ENCODE results near the gene NECTIN1.

Gene NECTIN1

GRCh38 chr11:119594639-119595249, 134.3 kb downstream of the NECTIN1 start:
- in situ Hi-C loops (cut with HindIII; ENCODE audit: low sequenced_read_pairs) = no loop called here

DNA sequence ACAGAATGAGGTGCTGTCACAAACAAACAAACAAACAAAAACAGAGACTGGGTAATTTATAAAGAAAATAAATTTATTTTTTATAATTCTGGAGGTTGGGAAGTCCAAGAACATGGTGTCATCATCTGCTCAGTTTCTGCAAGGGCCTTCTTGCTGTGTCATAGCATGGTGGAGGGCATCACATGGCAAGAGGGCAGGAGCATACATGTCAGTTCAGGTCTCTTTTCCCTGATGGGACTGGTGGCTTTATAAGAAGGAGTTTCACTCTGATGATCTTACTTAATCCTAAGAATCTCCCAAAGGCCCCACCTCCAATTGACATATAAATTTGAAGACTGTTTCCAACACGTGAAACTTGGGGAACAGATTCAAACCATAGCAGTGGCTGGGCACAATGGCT, 135.7 kb downstream of the NECTIN1 start:
- in situ Hi-C loops (cut with HindIII; ENCODE audit: low sequenced_read_pairs) = no loop called here

DNA sequence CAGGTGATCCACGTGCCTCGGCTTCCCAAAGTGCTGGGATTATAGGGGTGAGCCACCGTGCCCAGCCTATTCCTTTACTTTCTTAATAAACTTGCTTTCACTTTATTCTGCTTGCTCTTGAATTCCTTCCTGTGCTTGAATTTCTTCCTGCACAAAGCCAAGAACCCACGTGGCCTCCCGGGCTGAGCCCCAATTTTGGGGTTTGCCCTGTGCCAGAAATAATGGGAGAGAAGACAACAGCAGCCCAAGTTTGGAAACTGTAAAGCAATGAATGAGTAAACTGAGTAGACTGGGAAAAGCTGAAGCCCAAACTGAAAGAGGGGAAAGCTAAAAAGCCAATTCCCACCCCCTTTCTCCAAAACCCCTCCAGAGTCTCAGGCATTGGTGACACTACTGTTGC, 136.4 kb downstream of the NECTIN1 start:
- in situ Hi-C loops (cut with HindIII; ENCODE audit: low sequenced_read_pairs) = no loop called here

DNA sequence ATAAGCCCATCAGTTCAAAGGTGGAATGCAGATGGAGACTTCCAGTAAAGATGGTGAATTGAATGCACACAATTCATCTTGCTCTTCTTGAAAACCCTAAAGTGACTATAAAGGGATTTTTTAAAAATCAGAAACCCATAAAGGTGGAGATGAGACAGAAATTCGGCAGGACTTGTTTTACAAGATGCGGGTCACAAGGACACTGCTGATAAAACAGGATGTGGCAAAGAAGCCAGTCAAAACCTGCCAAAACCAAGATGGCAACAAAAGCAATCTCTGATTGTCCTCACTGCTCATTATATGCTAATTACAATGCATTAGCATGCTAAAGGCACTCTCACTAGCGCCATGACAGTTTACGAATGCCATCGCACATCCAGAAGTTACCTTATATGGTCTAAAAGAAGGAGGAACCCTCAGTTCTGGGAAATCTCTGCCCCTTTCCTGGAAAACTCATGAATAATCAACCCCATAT, 137.1 kb downstream of the NECTIN1 start:
- in situ Hi-C loops (cut with HindIII; ENCODE audit: low sequenced_read_pairs) = no loop called here

DNA sequence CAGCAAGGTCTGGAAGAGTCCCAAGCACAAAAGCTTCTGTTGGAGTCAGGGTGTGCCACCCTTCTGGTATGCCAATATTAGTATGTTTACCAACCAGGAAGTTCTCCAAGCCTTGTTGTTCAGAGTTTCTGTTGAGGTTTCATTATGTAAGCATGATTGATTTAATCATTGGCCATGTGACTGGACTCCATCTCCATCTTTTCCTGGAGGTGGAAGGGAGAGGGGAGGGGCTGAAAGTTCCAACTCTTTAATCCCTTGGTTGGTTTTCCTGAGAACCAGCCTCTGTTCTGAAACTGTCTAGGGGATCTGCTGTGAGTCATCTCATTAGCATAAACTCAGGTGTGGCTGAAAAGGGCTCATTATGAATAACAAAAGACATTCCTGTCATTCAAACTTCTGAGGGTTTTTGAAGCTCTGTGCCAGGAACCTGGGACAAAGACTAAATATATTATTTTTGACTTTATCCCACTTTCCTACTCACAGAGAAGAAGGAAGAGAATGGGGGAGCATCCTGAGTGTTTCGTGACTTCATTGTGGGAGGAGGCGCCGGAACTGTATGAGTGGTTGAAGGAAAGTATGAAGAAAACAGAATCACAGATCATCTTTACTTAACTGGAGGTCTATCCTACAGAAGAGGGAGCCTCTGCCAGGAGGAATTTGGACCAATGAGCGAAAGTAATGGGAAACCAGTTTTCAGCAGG, 138.2 kb downstream of the NECTIN1 start:
- in situ Hi-C loops (cut with HindIII; ENCODE audit: low sequenced_read_pairs) = no loop called here

DNA sequence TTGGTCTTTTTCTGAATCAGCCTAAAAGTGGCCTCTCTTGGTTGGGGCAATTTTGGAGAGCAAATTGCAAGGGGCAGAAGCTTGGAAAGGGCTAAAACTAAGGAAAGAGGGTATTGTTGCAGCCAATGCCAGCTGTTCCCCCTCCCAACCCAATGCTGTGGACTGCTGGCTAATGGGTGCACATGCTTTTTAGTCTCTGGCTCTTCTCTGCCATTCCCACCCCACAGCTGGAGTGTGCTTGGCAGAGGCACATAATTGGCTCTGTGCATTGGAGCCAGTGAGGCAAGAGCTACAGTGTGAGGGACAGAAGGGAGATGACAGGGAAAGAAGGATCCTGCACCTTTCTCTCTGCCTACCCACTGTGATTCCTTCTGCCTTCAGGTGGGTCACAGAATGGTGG, 140.0 kb downstream of the NECTIN1 start:
- in situ Hi-C loops (cut with HindIII; ENCODE audit: low sequenced_read_pairs) = no loop called here
